BLaER1 (cell line): ENCODE measurements around the gene TES.

Experiments
- H3K27ac ChIP-seq: shearing (Covaris generic); formaldehyde crosslinking; 2 replicates; pipeline ENCODE4 v1.8.1; 2022
- H3K27me3 ChIP-seq: shearing (Covaris generic); formaldehyde crosslinking; 2 replicates; pipeline ENCODE4 v1.8.1; 2022
- H3K36me3 ChIP-seq: shearing (Covaris generic); formaldehyde crosslinking; 2 replicates; pipeline ENCODE4 v1.8.1; 2022
- H3K4me1 ChIP-seq: shearing (Covaris generic); formaldehyde crosslinking; 2 replicates; pipeline ENCODE4 v1.8.1; 2022
- H3K4me2 ChIP-seq: shearing (Covaris generic); formaldehyde crosslinking; 2 replicates; pipeline ENCODE4 v1.8.1; 2022
- H3K4me3 ChIP-seq: shearing (Covaris generic); formaldehyde crosslinking; 2 replicates; pipeline ENCODE4 v1.8.1; 2022
- H3K9ac ChIP-seq: shearing (Covaris generic); formaldehyde crosslinking; 2 replicates; pipeline ENCODE4 v1.8.1; 2022
- H3K9me3 ChIP-seq: shearing (Covaris generic); formaldehyde crosslinking; 2 replicates; pipeline ENCODE4 v1.8.1; 2022
- H4K20me1 ChIP-seq: shearing (Covaris generic); formaldehyde crosslinking; 2 replicates; pipeline ENCODE4 v1.8.1; 2022
- Cebpa-rat ChIP-seq: shearing (Covaris generic); IDR thresholded peaks from 2 replicates; pipeline ENCODE4 v1.8.1; 2022

Gene TES

GRCh38 chr7:116210345-116211005, at the start of gene TES:
Gene TES, plus strand, starts transcription at chr7:116210539. Its CDS starts 169 bp downstream, at chr7:116210708.
- peaks cover 15% of the 10 kb centered on the region for H3K9me3 ChIP-seq
- H3K4me2 ChIP-seq = peak within 1 kb of the TSS; percentile 85
- peak within 1 kb of the TSS; percentile 59 for H3K4me3 ChIP-seq
- no peaks in the 10 kb centered on the region for H3K36me3 ChIP-seq
- no peak within 1 kb of the TSS for H3K9ac ChIP-seq
- H4K20me1 ChIP-seq = no peaks in the 10 kb centered on the region
- H3K4me1 ChIP-seq = peaks cover 59% of the 10 kb centered on the region
- H3K27ac ChIP-seq = peak within 1 kb of the TSS; percentile 39; the same call in 1 of the 2 replicates
- TF ChIP-seq Cebpa-rat = no peak
- no peaks in the 10 kb centered on the region for H3K27me3 ChIP-seq

GRCh38 chr7:116161728-116162127, 48.6 kb upstream of the TES start:
- Histone ChIP-seq H4K20me1 (no peaks in the 10 kb centered on the region), H3K4me3 (no peak overlapping the region), H3K27ac (no peak overlapping the region), H3K4me1 (no peaks in the 10 kb centered on the region), H3K4me2 (no peak overlapping the region), H3K9me3 (no peaks in the 10 kb centered on the region), H3K27me3 (no peaks in the 10 kb centered on the region), H3K36me3 (no peaks in the 10 kb centered on the region), H3K9ac (no peak overlapping the region)
- TF ChIP-seq Cebpa-rat = no peak

- Histone ChIP-seq H3K27ac (no peak overlapping the region), H4K20me1 (no peaks in the 10 kb centered on the region), H3K36me3 (no peaks in the 10 kb centered on the region), H3K4me1 (no peaks in the 10 kb centered on the region), H3K4me2 (no peak overlapping the region), H3K4me3 (no peak overlapping the region), H3K27me3 (no peaks in the 10 kb centered on the region), H3K9ac (no peak overlapping the region), H3K9me3 (no peaks in the 10 kb centered on the region)
- no peak for TF ChIP-seq Cebpa-rat
These were observed 48.1 kb upstream of the TES start for GRCh38 chr7:116162254-116162653.

- Histone ChIP-seq H3K4me1 (no peaks in the 10 kb centered on the region), H3K27ac (no peak overlapping the region), H3K4me3 (no peak overlapping the region), H3K4me2 (no peak overlapping the region), H3K9me3 (no peaks in the 10 kb centered on the region), H3K36me3 (no peaks in the 10 kb centered on the region), H3K9ac (no peak overlapping the region), H4K20me1 (no peaks in the 10 kb centered on the region), H3K27me3 (no peaks in the 10 kb centered on the region)
- no peak for TF ChIP-seq Cebpa-rat
These were observed 47.3 kb upstream of the TES start for GRCh38 chr7:116162992-116163391.

GRCh38 chr7:116164552-116165306, 45.6 kb upstream of the TES start:
- Histone ChIP-seq H3K9me3 (no peaks in the 10 kb centered on the region), H3K4me3 (no peak overlapping the region), H3K4me1 (no peaks in the 10 kb centered on the region), H3K9ac (no peak overlapping the region), H3K36me3 (no peaks in the 10 kb centered on the region), H3K4me2 (no peak overlapping the region), H3K27me3 (no peaks in the 10 kb centered on the region), H4K20me1 (no peaks in the 10 kb centered on the region), H3K27ac (no peak overlapping the region)
- TF ChIP-seq Cebpa-rat = no peak

- Histone ChIP-seq H3K4me1 (no peaks in the 10 kb centered on the region), H3K4me2 (no peak overlapping the region)
These were observed 44.6 kb upstream of the TES start for GRCh38 chr7:116165717-116166116.

GRCh38 chr7:116166156-116166555, 44.2 kb upstream of the TES start:
- H3K4me3 ChIP-seq = no peak overlapping the region
- no peaks in the 10 kb centered on the region for H3K36me3 ChIP-seq
- no peak overlapping the region for H3K9ac ChIP-seq
- no peaks in the 10 kb centered on the region for H3K27me3 ChIP-seq
- no peaks in the 10 kb centered on the region for H4K20me1 ChIP-seq
- H3K9me3 ChIP-seq = no peaks in the 10 kb centered on the region
- no peak overlapping the region for H3K4me2 ChIP-seq
- H3K27ac ChIP-seq = no peak overlapping the region
- H3K4me1 ChIP-seq = no peaks in the 10 kb centered on the region
- no peak for TF ChIP-seq Cebpa-rat

More at GRCh38 chr7:116165717-116166116, 44.6 kb upstream of the TES start:
- Histone ChIP-seq H3K36me3 (no peaks in the 10 kb centered on the region), H3K27me3 (no peaks in the 10 kb centered on the region), H3K4me3 (no peak overlapping the region), H3K27ac (no peak overlapping the region), H4K20me1 (no peaks in the 10 kb centered on the region), H3K9me3 (no peaks in the 10 kb centered on the region), H3K9ac (no peak overlapping the region)
- no peak for TF ChIP-seq Cebpa-rat

- H4K20me1 ChIP-seq = no peaks in the 10 kb centered on the region
- no peak overlapping the region for H3K27ac ChIP-seq
These were observed 43.2 kb upstream of the TES start for GRCh38 chr7:116167177-116167576.

GRCh38 chr7:116169060-116169459, 41.3 kb upstream of the TES start:
- no peak overlapping the region for H3K9ac ChIP-seq
- no peaks in the 10 kb centered on the region for H3K27me3 ChIP-seq
- TF ChIP-seq Cebpa-rat = no peak
- no peak overlapping the region for H3K4me2 ChIP-seq
- H3K4me1 ChIP-seq = no peaks in the 10 kb centered on the region
- no peaks in the 10 kb centered on the region for H4K20me1 ChIP-seq
- no peak overlapping the region for H3K4me3 ChIP-seq
- H3K9me3 ChIP-seq = no peaks in the 10 kb centered on the region
- H3K36me3 ChIP-seq = no peaks in the 10 kb centered on the region
- no peak overlapping the region for H3K27ac ChIP-seq

More at GRCh38 chr7:116167177-116167576, 43.2 kb upstream of the TES start:
- no peaks in the 10 kb centered on the region for H3K27me3 ChIP-seq
- no peaks in the 10 kb centered on the region for H3K36me3 ChIP-seq
- no peak overlapping the region for H3K9ac ChIP-seq
- H3K9me3 ChIP-seq = no peaks in the 10 kb centered on the region
- H3K4me1 ChIP-seq = no peaks in the 10 kb centered on the region
- no peak for TF ChIP-seq Cebpa-rat
- H3K4me2 ChIP-seq = no peak overlapping the region
- H3K4me3 ChIP-seq = no peak overlapping the region

GRCh38 chr7:116170180-116170579, 40.2 kb upstream of the TES start:
- no peak for TF ChIP-seq Cebpa-rat
- no peak overlapping the region for H3K4me3 ChIP-seq
- no peaks in the 10 kb centered on the region for H3K27me3 ChIP-seq
- H3K4me1 ChIP-seq = no peaks in the 10 kb centered on the region
- H3K4me2 ChIP-seq = no peak overlapping the region
- no peak overlapping the region for H3K27ac ChIP-seq
- no peaks in the 10 kb centered on the region for H3K36me3 ChIP-seq
- peaks cover 2% of the 10 kb centered on the region; the same call in 1 of the 2 replicates for H3K9me3 ChIP-seq
- no peaks in the 10 kb centered on the region for H4K20me1 ChIP-seq
- H3K9ac ChIP-seq = no peak overlapping the region
